Thyroid gland (tissue), 4 donors: ENCODE data around the gene GOLT1A.
"Not testable (repeated sequence)": the region's sequence is repeated elsewhere in the genome, so short reads cannot be mapped to it uniquely, and the experiment has no call there.

ENCODE experiments used
- POLR2A ChIP-seq, 2 donors: fragments of 450-650 bp; IDR thresholded peaks; one replicate each; pipeline ENCODE4 v1.6.1; 2017; ENCODE audit warnings: antibody characterized with exemption in 2 of 2, mild to moderate bottlenecking in 2 of 2, moderate library complexity in 1 of 2
- TF ChIP-seq, protein P1 (sequence below), 6 experiments: fragments of 200-600 bp in 3 of 6; fragments of 450-650 bp in 3 of 6; sonication (generic) in 3 of 6; IDR thresholded peaks; one replicate each; pipeline ENCODE4 v1.5.1; 2016 to 2019; ENCODE audit warnings: antibody characterized with exemption in 6 of 6, mild to moderate bottlenecking in 2 of 6, inconsistent platforms in 1 of 6, moderate library complexity in 1 of 6

DNA sequence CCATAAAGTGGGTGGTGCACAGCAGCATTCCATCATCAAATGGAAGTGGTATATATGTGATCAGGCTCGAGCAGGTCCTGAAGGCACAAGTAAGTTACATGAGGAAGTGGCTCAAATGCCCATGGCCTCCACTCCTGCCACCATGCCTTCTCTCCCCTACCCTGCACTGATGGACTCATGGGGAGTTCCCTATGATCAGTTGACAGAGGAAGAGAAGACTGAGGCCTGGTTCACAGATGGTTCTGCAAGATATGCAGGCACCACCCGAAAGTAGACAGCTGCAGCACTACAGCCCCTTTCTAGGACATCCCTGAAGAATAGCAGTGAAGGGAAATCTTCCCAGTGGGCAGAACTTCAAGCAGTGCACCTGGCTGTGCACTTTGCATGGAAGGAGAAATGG is 24.7 kb upstream of the GOLT1A start:
- TF ChIP-seq, protein P1, sequence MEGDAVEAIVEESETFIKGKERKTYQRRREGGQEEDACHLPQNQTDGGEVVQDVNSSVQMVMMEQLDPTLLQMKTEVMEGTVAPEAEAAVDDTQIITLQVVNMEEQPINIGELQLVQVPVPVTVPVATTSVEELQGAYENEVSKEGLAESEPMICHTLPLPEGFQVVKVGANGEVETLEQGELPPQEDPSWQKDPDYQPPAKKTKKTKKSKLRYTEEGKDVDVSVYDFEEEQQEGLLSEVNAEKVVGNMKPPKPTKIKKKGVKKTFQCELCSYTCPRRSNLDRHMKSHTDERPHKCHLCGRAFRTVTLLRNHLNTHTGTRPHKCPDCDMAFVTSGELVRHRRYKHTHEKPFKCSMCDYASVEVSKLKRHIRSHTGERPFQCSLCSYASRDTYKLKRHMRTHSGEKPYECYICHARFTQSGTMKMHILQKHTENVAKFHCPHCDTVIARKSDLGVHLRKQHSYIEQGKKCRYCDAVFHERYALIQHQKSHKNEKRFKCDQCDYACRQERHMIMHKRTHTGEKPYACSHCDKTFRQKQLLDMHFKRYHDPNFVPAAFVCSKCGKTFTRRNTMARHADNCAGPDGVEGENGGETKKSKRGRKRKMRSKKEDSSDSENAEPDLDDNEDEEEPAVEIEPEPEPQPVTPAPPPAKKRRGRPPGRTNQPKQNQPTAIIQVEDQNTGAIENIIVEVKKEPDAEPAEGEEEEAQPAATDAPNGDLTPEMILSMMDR (IDR thresholded peaks at IDR 0.05): not testable (repeated sequence)
- TF ChIP-seq POLR2A (IDR thresholded peaks at IDR 0.05): not testable (repeated sequence)
